ENCODE results near the gene ESYT3.

ESYT3 gene

GRCh38 chr3:138389841-138390581, 44.4 kb upstream of the ESYT3 start:
- Histone ChIP-seq H3K4me2 (ENCODE audit: low read length) (no peak overlapping the region), H3K4me3 (ENCODE audit: low read depth, low read length, poor library complexity, severe bottlenecking) (no peak overlapping the region), H3K27ac (ENCODE audit: low read depth, low read length, poor library complexity, severe bottlenecking) (no peak overlapping the region)

GRCh38 chr3:138390582-138390932, 43.9 kb upstream of the ESYT3 start:
- no peak overlapping the region for H2AFZ ChIP-seq (ENCODE audit: low read length)
- no peaks in the 10 kb centered on the region for H3F3A ChIP-seq (ENCODE audit: insufficient read depth, low read length)
- H3K27me3 ChIP-seq (ENCODE audit: insufficient read depth, low read length): no peaks in the 10 kb centered on the region; the same call in 1 of the 2 replicates
- no peak overlapping the region for H3K27ac ChIP-seq (ENCODE audit: low read depth, low read length, poor library complexity, severe bottlenecking)
- H3K36me3 ChIP-seq (ENCODE audit: insufficient read depth, low read length): no peaks in the 10 kb centered on the region
- no peak overlapping the region for H3K9ac ChIP-seq (ENCODE audit: low read length)
- TF ChIP-seq EZH2 (IDR thresholded peaks at IDR 0.05; ENCODE audit: borderline replicate concordance, low read length): no peak
- no peak overlapping the region for H3K4me2 ChIP-seq (ENCODE audit: low read length)
- H3K79me2 ChIP-seq (ENCODE audit: insufficient read depth, low read length): no peaks in the 10 kb centered on the region
- no peaks in the 10 kb centered on the region for H3K4me1 ChIP-seq (ENCODE audit: insufficient read depth, low read length, severe bottlenecking)
- no peaks in the 10 kb centered on the region for H3K9me2 ChIP-seq (ENCODE audit: low read depth, low read length)
- H3K4me3 ChIP-seq (ENCODE audit: low read depth, low read length, poor library complexity, severe bottlenecking): no peak overlapping the region
- H4K20me1 ChIP-seq (ENCODE audit: insufficient read depth, low read length): no peaks in the 10 kb centered on the region
- no peaks in the 10 kb centered on the region for H3K9me3 ChIP-seq (ENCODE audit: low read length)

More at GRCh38 chr3:138389841-138390581, 44.4 kb upstream of the ESYT3 start:
- Histone ChIP-seq H3K9me2 (ENCODE audit: low read depth, low read length) (no peaks in the 10 kb centered on the region), H3F3A (ENCODE audit: insufficient read depth, low read length) (no peaks in the 10 kb centered on the region), H3K36me3 (ENCODE audit: insufficient read depth, low read length) (no peaks in the 10 kb centered on the region), H3K27me3 (ENCODE audit: insufficient read depth, low read length) (no peaks in the 10 kb centered on the region; the same call in 1 of the 2 replicates), H3K9ac (ENCODE audit: low read length) (no peak overlapping the region), H4K20me1 (ENCODE audit: insufficient read depth, low read length) (no peaks in the 10 kb centered on the region), H2AFZ (ENCODE audit: low read length) (no peak overlapping the region), H3K79me2 (ENCODE audit: insufficient read depth, low read length) (no peaks in the 10 kb centered on the region), H3K9me3 (ENCODE audit: low read length) (no peaks in the 10 kb centered on the region), H3K4me1 (ENCODE audit: insufficient read depth, low read length, severe bottlenecking) (no peaks in the 10 kb centered on the region)
- TF ChIP-seq, protein P1, sequence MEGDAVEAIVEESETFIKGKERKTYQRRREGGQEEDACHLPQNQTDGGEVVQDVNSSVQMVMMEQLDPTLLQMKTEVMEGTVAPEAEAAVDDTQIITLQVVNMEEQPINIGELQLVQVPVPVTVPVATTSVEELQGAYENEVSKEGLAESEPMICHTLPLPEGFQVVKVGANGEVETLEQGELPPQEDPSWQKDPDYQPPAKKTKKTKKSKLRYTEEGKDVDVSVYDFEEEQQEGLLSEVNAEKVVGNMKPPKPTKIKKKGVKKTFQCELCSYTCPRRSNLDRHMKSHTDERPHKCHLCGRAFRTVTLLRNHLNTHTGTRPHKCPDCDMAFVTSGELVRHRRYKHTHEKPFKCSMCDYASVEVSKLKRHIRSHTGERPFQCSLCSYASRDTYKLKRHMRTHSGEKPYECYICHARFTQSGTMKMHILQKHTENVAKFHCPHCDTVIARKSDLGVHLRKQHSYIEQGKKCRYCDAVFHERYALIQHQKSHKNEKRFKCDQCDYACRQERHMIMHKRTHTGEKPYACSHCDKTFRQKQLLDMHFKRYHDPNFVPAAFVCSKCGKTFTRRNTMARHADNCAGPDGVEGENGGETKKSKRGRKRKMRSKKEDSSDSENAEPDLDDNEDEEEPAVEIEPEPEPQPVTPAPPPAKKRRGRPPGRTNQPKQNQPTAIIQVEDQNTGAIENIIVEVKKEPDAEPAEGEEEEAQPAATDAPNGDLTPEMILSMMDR (IDR thresholded peaks at IDR 0.05; ENCODE audit: low read length): no peak
- TF ChIP-seq EZH2 (IDR thresholded peaks at IDR 0.05; ENCODE audit: borderline replicate concordance, low read length): no peak

- Histone ChIP-seq H3K27ac (ENCODE audit: low read depth, low read length, poor library complexity, severe bottlenecking) (no peak overlapping the region), H2AFZ (ENCODE audit: low read length) (no peak overlapping the region), H3K4me2 (ENCODE audit: low read length) (no peak overlapping the region), H3K4me1 (ENCODE audit: insufficient read depth, low read length, severe bottlenecking) (no peaks in the 10 kb centered on the region), H3K9me2 (ENCODE audit: low read depth, low read length) (no peaks in the 10 kb centered on the region), H3K9me3 (ENCODE audit: low read length) (no peaks in the 10 kb centered on the region), H3K4me3 (ENCODE audit: low read depth, low read length, poor library complexity, severe bottlenecking) (no peak overlapping the region), H3K36me3 (ENCODE audit: insufficient read depth, low read length) (no peaks in the 10 kb centered on the region), H3K27me3 (ENCODE audit: insufficient read depth, low read length) (no peaks in the 10 kb centered on the region), H3K9ac (ENCODE audit: low read length) (no peak overlapping the region), H3F3A (ENCODE audit: insufficient read depth, low read length) (no peaks in the 10 kb centered on the region), H3K79me2 (ENCODE audit: insufficient read depth, low read length) (no peaks in the 10 kb centered on the region), H4K20me1 (ENCODE audit: insufficient read depth, low read length) (no peaks in the 10 kb centered on the region)
- no peak for TF ChIP-seq EZH2 (IDR thresholded peaks at IDR 0.05; ENCODE audit: borderline replicate concordance, low read length)
- TF ChIP-seq, protein P1 (IDR thresholded peaks at IDR 0.05; ENCODE audit: low read length): no peak
Measured at GRCh38 chr3:138394156-138394555, 40.3 kb upstream of the ESYT3 start.

DNA sequence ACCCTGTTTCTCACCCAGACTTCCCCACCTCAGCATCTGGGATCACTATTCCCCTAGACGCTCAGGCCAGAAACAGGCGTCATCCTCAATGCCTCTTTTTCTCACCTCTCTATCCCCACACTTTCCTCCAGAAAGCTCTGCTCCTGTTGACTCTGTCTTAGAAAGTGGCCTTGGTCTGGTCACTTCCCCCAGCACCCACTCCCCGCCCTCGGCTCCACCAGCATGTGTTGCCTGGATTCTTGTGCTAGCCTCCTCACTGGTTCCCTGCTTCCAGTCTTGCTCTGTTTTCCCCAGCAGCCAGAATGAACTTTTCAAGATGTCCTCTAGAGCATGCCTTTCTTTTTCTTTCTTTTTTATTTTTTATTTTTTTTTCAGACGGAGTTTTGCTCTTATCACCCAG, 39.7 kb upstream of the ESYT3 start:
- H3K4me1 ChIP-seq (ENCODE audit: insufficient read depth, low read length, severe bottlenecking): no peaks in the 10 kb centered on the region
- TF ChIP-seq, protein P1 (IDR thresholded peaks at IDR 0.05; ENCODE audit: low read length): no peak
- TF ChIP-seq EZH2 (IDR thresholded peaks at IDR 0.05; ENCODE audit: borderline replicate concordance, low read length): no peak
- H3F3A ChIP-seq (ENCODE audit: insufficient read depth, low read length): no peaks in the 10 kb centered on the region
- no peak overlapping the region for H3K27ac ChIP-seq (ENCODE audit: low read depth, low read length, poor library complexity, severe bottlenecking)
- no peak overlapping the region for H3K4me3 ChIP-seq (ENCODE audit: low read depth, low read length, poor library complexity, severe bottlenecking)
- H2AFZ ChIP-seq (ENCODE audit: low read length): no peak overlapping the region
- H3K9ac ChIP-seq (ENCODE audit: low read length): no peak overlapping the region
- no peaks in the 10 kb centered on the region for H3K79me2 ChIP-seq (ENCODE audit: insufficient read depth, low read length)
- no peaks in the 10 kb centered on the region for H3K36me3 ChIP-seq (ENCODE audit: insufficient read depth, low read length)
- H4K20me1 ChIP-seq (ENCODE audit: insufficient read depth, low read length): no peaks in the 10 kb centered on the region
- H3K9me2 ChIP-seq (ENCODE audit: low read depth, low read length): no peaks in the 10 kb centered on the region
- no peaks in the 10 kb centered on the region for H3K27me3 ChIP-seq (ENCODE audit: insufficient read depth, low read length)
- no peaks in the 10 kb centered on the region for H3K9me3 ChIP-seq (ENCODE audit: low read length)
- no peak overlapping the region for H3K4me2 ChIP-seq (ENCODE audit: low read length)

Data from OCI-LY1 (cell line).